Measurements from ENCODE around the gene ACCS. TPM values are rescaled to one million over a fixed set of nuclear protein-coding genes. Genes with fewer than 3 reads are reported as not detected.
A peak's percentile ranks its signal among the peaks of the same experiment; 100 is the strongest.

ACCS gene
- total RNA-seq, 1 experiment from 2014 or later = 13.9 TPM

DNA sequence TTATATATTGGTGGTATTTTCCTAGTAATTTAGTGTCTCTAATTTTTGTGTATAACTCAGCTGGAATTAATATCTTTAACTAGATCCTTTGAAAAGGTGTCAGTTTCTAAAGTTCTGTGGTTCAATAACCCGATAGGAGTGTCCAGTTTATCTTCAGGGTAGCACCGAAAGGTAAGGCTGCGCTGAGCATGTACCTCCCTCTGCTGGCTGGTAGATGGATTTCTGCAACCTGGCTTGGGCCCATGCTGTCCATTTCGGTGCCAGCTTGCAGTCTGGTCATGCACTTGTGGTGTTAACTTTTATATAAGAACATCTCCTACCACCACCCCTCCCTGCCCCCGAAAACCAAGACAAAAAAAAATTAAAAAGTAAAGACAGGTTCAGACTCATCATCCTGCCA lies 54.1 kb downstream of the ACCS start:
- H3K27ac Mint-ChIP-seq = no peak overlapping the region
- ATAC-seq (peak; percentile 71), DNase-seq (ENCODE audit: low spot score) (no peak)
- peaks cover 24% of the 10 kb centered on the region for H3K36me3 Mint-ChIP-seq
- no peaks in the 10 kb centered on the region for H3K9me3 Mint-ChIP-seq
- CTCF ChIA-PET = interaction anchor here (0.6 to 2.3 kb wide), 9 partner anchors 10 to 115 kb away, joined by 3 to 25 read pairs (median 5); partner anchors contain the start of gene EXT2
- H3K4me1 Mint-ChIP-seq = no peaks in the 10 kb centered on the region
- POLR2A ChIA-PET = no interaction called here
- H3K27me3 Mint-ChIP-seq (ENCODE audit: low read depth) = no peaks in the 10 kb centered on the region
- H3K4me3 Mint-ChIP-seq = no peak overlapping the region
- TF ChIP-seq CREM (CRISPR knock-in tag; IDR thresholded peaks at IDR 0.05) = no peak
- no peak for TF ChIP-seq ZNF423 (CRISPR knock-in tag; IDR thresholded peaks at IDR 0.05)
- TF ChIP-seq, protein P1, sequence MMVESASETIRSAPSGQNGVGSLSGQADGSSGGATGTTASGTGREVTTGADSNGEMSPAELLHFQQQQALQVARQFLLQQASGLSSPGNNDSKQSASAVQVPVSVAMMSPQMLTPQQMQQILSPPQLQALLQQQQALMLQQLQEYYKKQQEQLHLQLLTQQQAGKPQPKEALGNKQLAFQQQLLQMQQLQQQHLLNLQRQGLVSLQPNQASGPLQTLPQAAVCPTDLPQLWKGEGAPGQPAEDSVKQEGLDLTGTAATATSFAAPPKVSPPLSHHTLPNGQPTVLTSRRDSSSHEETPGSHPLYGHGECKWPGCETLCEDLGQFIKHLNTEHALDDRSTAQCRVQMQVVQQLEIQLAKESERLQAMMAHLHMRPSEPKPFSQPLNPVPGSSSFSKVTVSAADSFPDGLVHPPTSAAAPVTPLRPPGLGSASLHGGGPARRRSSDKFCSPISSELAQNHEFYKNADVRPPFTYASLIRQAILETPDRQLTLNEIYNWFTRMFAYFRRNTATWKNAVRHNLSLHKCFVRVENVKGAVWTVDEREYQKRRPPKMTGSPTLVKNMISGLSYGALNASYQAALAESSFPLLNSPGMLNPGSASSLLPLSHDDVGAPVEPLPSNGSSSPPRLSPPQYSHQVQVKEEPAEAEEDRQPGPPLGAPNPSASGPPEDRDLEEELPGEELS (CRISPR knock-in tag; IDR thresholded peaks at IDR 0.05) = no peak
- no peak for TF ChIP-seq ELF4 (CRISPR knock-in tag; IDR thresholded peaks at IDR 0.05; ENCODE audit: low read depth)
- TF ChIP-seq, protein P2, sequence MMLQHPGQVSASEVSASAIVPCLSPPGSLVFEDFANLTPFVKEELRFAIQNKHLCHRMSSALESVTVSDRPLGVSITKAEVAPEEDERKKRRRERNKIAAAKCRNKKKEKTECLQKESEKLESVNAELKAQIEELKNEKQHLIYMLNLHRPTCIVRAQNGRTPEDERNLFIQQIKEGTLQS (CRISPR knock-in tag; conservative IDR thresholded peaks at IDR 0.05) = no peak
- TF ChIP-seq, protein P3, sequence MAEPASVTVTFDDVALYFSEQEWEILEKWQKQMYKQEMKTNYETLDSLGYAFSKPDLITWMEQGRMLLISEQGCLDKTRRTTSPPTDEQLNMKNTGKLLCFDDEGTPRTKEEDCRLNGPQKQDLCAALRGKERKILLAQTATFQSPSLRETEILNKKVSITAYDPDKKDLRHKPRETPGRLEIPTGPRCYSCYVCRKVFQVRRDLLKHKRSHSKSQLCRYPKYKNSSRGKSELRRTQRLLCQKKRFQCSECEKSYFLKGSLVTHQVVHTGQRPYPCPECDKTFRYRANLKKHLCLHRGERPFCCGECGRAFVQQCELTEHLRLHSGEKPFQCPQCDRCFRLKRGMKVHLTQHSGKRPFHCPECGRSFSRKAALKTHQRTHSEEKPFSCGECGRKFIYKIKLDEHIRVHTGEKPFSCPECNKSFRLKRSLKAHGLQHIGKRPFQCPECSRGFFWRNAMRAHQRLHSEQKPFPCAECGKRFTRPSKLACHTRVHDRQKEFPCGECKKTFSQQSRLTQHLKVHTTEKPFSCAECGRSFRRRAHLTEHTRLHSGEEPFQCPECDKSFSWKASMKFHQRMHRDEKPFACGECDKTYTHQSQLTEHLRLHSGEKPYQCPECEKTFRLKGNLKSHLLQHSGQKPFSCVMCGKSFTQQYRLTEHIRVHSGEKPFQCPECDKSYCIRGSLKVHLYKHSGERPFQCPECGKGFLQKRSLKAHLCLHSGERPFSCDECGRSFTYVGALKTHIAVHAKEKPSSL (CRISPR knock-in tag; conservative IDR thresholded peaks at IDR 0.05) = no peak
- TF ChIP-seq ZNF396 (CRISPR knock-in tag; IDR thresholded peaks at IDR 0.05; ENCODE audit: borderline replicate concordance) = no peak
- TF ChIP-seq, protein P4, sequence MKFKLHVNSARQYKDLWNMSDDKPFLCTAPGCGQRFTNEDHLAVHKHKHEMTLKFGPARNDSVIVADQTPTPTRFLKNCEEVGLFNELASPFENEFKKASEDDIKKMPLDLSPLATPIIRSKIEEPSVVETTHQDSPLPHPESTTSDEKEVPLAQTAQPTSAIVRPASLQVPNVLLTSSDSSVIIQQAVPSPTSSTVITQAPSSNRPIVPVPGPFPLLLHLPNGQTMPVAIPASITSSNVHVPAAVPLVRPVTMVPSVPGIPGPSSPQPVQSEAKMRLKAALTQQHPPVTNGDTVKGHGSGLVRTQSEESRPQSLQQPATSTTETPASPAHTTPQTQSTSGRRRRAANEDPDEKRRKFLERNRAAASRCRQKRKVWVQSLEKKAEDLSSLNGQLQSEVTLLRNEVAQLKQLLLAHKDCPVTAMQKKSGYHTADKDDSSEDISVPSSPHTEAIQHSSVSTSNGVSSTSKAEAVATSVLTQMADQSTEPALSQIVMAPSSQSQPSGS (CRISPR knock-in tag; IDR thresholded peaks at IDR 0.05; ENCODE audit: borderline replicate concordance, low read depth) = no peak
- TF ChIP-seq NFYB (CRISPR knock-in tag; conservative IDR thresholded peaks at IDR 0.05; ENCODE audit: low read depth) = no peak
- no peak for TF ChIP-seq NR2C2 (CRISPR knock-in tag; IDR thresholded peaks at IDR 0.05)
- TF ChIP-seq, protein P5, sequence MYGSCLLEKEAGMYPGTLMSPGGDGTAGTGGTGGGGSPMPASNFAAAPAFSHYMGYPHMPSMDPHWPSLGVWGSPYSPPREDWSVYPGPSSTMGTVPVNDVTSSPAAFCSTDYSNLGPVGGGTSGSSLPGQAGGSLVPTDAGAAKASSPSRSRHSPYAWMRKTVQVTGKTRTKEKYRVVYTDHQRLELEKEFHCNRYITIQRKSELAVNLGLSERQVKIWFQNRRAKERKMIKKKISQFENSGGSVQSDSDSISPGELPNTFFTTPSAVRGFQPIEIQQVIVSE (CRISPR knock-in tag; IDR thresholded peaks at IDR 0.05; ENCODE audit: borderline replicate concordance) = no peak
- TF ChIP-seq, protein P6, sequence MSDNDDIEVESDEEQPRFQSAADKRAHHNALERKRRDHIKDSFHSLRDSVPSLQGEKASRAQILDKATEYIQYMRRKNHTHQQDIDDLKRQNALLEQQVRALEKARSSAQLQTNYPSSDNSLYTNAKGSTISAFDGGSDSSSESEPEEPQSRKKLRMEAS (CRISPR knock-in tag; IDR thresholded peaks at IDR 0.05) = no peak
- no peak for TF ChIP-seq KAT7 (CRISPR knock-in tag; IDR thresholded peaks at IDR 0.05; ENCODE audit: borderline replicate concordance)
- TF ChIP-seq, protein P7, sequence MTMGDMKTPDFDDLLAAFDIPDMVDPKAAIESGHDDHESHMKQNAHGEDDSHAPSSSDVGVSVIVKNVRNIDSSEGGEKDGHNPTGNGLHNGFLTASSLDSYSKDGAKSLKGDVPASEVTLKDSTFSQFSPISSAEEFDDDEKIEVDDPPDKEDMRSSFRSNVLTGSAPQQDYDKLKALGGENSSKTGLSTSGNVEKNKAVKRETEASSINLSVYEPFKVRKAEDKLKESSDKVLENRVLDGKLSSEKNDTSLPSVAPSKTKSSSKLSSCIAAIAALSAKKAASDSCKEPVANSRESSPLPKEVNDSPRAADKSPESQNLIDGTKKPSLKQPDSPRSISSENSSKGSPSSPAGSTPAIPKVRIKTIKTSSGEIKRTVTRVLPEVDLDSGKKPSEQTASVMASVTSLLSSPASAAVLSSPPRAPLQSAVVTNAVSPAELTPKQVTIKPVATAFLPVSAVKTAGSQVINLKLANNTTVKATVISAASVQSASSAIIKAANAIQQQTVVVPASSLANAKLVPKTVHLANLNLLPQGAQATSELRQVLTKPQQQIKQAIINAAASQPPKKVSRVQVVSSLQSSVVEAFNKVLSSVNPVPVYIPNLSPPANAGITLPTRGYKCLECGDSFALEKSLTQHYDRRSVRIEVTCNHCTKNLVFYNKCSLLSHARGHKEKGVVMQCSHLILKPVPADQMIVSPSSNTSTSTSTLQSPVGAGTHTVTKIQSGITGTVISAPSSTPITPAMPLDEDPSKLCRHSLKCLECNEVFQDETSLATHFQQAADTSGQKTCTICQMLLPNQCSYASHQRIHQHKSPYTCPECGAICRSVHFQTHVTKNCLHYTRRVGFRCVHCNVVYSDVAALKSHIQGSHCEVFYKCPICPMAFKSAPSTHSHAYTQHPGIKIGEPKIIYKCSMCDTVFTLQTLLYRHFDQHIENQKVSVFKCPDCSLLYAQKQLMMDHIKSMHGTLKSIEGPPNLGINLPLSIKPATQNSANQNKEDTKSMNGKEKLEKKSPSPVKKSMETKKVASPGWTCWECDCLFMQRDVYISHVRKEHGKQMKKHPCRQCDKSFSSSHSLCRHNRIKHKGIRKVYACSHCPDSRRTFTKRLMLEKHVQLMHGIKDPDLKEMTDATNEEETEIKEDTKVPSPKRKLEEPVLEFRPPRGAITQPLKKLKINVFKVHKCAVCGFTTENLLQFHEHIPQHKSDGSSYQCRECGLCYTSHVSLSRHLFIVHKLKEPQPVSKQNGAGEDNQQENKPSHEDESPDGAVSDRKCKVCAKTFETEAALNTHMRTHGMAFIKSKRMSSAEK (CRISPR knock-in tag; IDR thresholded peaks at IDR 0.05; ENCODE audit: borderline replicate concordance) = no peak
- no peak for TF ChIP-seq RORB (CRISPR knock-in tag; IDR thresholded peaks at IDR 0.05)
- TF ChIP-seq, protein P8, sequence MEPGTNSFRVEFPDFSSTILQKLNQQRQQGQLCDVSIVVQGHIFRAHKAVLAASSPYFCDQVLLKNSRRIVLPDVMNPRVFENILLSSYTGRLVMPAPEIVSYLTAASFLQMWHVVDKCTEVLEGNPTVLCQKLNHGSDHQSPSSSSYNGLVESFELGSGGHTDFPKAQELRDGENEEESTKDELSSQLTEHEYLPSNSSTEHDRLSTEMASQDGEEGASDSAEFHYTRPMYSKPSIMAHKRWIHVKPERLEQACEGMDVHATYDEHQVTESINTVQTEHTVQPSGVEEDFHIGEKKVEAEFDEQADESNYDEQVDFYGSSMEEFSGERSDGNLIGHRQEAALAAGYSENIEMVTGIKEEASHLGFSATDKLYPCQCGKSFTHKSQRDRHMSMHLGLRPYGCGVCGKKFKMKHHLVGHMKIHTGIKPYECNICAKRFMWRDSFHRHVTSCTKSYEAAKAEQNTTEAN (CRISPR knock-in tag; IDR thresholded peaks at IDR 0.05) = no peak
- TF ChIP-seq EMX1 (CRISPR knock-in tag; IDR thresholded peaks at IDR 0.05) = no peak
- TF ChIP-seq, protein P9, sequence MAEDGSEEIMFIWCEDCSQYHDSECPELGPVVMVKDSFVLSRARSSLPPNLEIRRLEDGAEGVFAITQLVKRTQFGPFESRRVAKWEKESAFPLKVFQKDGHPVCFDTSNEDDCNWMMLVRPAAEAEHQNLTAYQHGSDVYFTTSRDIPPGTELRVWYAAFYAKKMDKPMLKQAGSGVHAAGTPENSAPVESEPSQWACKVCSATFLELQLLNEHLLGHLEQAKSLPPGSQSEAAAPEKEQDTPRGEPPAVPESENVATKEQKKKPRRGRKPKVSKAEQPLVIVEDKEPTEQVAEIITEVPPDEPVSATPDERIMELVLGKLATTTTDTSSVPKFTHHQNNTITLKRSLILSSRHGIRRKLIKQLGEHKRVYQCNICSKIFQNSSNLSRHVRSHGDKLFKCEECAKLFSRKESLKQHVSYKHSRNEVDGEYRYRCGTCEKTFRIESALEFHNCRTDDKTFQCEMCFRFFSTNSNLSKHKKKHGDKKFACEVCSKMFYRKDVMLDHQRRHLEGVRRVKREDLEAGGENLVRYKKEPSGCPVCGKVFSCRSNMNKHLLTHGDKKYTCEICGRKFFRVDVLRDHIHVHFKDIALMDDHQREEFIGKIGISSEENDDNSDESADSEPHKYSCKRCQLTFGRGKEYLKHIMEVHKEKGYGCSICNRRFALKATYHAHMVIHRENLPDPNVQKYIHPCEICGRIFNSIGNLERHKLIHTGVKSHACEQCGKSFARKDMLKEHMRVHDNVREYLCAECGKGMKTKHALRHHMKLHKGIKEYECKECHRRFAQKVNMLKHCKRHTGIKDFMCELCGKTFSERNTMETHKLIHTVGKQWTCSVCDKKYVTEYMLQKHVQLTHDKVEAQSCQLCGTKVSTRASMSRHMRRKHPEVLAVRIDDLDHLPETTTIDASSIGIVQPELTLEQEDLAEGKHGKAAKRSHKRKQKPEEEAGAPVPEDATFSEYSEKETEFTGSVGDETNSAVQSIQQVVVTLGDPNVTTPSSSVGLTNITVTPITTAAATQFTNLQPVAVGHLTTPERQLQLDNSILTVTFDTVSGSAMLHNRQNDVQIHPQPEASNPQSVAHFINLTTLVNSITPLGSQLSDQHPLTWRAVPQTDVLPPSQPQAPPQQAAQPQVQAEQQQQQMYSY (CRISPR knock-in tag; IDR thresholded peaks at IDR 0.05) = no peak
- no peak for TF ChIP-seq ZNF671 (CRISPR knock-in tag; IDR thresholded peaks at IDR 0.05)

Measured in WTC11 (cell line).